Neural cell (in vitro differentiated cells): ENCODE measurements around the gene IGSF5.

ENCODE experiments used
- EP300 ChIP-seq: fragments of 450-650 bp; conservative IDR thresholded peaks from 2 replicates; pipeline ENCODE4 v1.6.1; 2014; ENCODE audit warnings: antibody characterized with exemption, mild to moderate bottlenecking, moderate library complexity; ENCODE audit not compliant: poor library complexity, severe bottlenecking
- EZH2 ChIP-seq: fragments of 200-600, 300-800 bp; shearing (Covaris generic), sonication (generic); IDR thresholded peaks from 2 replicates; pipeline ENCODE4 v1.6.1; 2014; ENCODE audit warnings: antibody characterized with exemption, low read length, borderline replicate concordance, mild to moderate bottlenecking; ENCODE audit not compliant: insufficient read depth, poor library complexity, severe bottlenecking
- MXI1 ChIP-seq: fragments of 450-650 bp; conservative IDR thresholded peaks from 2 replicates; pipeline ENCODE4 v1.6.1; 2014; ENCODE audit warnings: antibody characterized with exemption, mild to moderate bottlenecking; ENCODE audit not compliant: poor library complexity, severe bottlenecking
- POLR2AphosphoS5 ChIP-seq: IDR thresholded peaks from 2 replicates; pipeline ENCODE4 v1.6.1; 2012
- RAD21 ChIP-seq: fragments of 450-650 bp; conservative IDR thresholded peaks from 2 replicates; pipeline ENCODE4 v1.6.1; 2014; ENCODE audit warnings: antibody characterized with exemption, mild to moderate bottlenecking, moderate library complexity
- SMC3 ChIP-seq: fragments of 450-650 bp; conservative IDR thresholded peaks from 2 replicates; pipeline ENCODE4 v1.6.1; 2014; ENCODE audit warnings: antibody characterized with exemption, mild to moderate bottlenecking, moderate library complexity; ENCODE audit not compliant: poor library complexity
- TAF1 ChIP-seq: IDR thresholded peaks from 2 replicates; pipeline ENCODE4 v1.6.1; 2012; ENCODE audit warnings: low read depth
- TF ChIP-seq, protein P1 (sequence below): fragments of 450-650 bp; IDR thresholded peaks from 2 replicates; pipeline ENCODE4 v1.5.1; 2014; ENCODE audit warnings: antibody characterized with exemption, mild to moderate bottlenecking, moderate library complexity; ENCODE audit not compliant: poor library complexity, severe bottlenecking
- TF ChIP-seq, protein P2 (sequence below): IDR thresholded peaks from 2 replicates; pipeline ENCODE4 v1.6.1; 2012; ENCODE audit warnings: borderline replicate concordance

DNA sequence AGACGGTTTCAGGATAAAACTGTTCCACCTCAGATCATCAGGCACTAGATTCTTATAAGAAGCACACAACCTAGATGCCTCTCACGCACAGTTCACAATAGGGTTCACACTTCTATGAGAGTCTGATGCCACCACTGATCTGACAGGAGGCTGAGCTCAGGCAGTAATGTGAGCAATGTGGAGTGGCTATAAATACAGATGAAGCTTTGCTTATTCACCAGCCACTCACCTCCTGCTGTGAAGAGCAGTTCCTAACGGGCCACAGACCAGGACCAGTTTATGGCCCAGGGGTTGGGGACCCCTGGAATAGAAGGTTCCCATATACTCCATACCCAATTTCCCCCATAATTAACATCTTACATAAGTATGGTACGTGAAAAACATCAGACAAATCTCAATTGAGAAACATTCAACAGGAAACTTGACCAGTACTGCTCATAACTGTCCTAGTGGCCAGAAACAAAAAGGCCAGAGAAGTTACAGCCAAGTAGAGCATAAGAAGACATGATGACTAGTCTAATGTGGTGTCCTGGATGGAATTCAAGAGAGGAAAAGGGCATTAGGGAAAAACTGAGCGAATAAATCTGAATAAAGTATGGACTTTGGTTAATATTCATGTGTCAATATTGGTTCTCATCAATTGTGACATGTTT is 24.7 kb upstream of the IGSF5 start:
- TF ChIP-seq, protein P1, sequence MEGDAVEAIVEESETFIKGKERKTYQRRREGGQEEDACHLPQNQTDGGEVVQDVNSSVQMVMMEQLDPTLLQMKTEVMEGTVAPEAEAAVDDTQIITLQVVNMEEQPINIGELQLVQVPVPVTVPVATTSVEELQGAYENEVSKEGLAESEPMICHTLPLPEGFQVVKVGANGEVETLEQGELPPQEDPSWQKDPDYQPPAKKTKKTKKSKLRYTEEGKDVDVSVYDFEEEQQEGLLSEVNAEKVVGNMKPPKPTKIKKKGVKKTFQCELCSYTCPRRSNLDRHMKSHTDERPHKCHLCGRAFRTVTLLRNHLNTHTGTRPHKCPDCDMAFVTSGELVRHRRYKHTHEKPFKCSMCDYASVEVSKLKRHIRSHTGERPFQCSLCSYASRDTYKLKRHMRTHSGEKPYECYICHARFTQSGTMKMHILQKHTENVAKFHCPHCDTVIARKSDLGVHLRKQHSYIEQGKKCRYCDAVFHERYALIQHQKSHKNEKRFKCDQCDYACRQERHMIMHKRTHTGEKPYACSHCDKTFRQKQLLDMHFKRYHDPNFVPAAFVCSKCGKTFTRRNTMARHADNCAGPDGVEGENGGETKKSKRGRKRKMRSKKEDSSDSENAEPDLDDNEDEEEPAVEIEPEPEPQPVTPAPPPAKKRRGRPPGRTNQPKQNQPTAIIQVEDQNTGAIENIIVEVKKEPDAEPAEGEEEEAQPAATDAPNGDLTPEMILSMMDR: no peak
- TF ChIP-seq POLR2AphosphoS5 (no peak), EP300 (no peak), RAD21 (no peak), MXI1 (no peak), EZH2 (no peak), TAF1 (no peak), SMC3 (no peak)
- TF ChIP-seq, protein P2, sequence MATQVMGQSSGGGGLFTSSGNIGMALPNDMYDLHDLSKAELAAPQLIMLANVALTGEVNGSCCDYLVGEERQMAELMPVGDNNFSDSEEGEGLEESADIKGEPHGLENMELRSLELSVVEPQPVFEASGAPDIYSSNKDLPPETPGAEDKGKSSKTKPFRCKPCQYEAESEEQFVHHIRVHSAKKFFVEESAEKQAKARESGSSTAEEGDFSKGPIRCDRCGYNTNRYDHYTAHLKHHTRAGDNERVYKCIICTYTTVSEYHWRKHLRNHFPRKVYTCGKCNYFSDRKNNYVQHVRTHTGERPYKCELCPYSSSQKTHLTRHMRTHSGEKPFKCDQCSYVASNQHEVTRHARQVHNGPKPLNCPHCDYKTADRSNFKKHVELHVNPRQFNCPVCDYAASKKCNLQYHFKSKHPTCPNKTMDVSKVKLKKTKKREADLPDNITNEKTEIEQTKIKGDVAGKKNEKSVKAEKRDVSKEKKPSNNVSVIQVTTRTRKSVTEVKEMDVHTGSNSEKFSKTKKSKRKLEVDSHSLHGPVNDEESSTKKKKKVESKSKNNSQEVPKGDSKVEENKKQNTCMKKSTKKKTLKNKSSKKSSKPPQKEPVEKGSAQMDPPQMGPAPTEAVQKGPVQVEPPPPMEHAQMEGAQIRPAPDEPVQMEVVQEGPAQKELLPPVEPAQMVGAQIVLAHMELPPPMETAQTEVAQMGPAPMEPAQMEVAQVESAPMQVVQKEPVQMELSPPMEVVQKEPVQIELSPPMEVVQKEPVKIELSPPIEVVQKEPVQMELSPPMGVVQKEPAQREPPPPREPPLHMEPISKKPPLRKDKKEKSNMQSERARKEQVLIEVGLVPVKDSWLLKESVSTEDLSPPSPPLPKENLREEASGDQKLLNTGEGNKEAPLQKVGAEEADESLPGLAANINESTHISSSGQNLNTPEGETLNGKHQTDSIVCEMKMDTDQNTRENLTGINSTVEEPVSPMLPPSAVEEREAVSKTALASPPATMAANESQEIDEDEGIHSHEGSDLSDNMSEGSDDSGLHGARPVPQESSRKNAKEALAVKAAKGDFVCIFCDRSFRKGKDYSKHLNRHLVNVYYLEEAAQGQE: no peak
